Measurements from ENCODE around the gene IVD.

IVD gene

GRCh38 chr15:40424483-40425115 is 19.0 kb downstream of the IVD start:
- Histone ChIP-seq H3K4me1 (ENCODE audit: control insufficient read depth, low read length) (peaks cover 3% of the 10 kb centered on the region; the same call in 1 of the 2 replicates), H3K9me3 (ENCODE audit: control insufficient read depth, insufficient read depth, low read length) (no peaks in the 10 kb centered on the region), H3K4me2 (ENCODE audit: low read length) (no peak overlapping the region), H3F3A (ENCODE audit: control insufficient read depth, insufficient read depth) (no peaks in the 10 kb centered on the region), H3K36me3 (ENCODE audit: control insufficient read depth, low read length) (no peaks in the 10 kb centered on the region), H3K27me3 (ENCODE audit: control insufficient read depth, low read length) (peaks cover 12% of the 10 kb centered on the region), H3K27ac (ENCODE audit: low read depth, low read length) (no peak overlapping the region), H3K9me2 (replicated peaks; ENCODE audit: control insufficient read depth, low read length) (no peaks in the 10 kb centered on the region), H4K20me1 (ENCODE audit: control insufficient read depth, insufficient read depth, low read depth, low read length) (no peaks in the 10 kb centered on the region), H3K79me2 (ENCODE audit: control insufficient read depth, low read length) (no peaks in the 10 kb centered on the region), H3K4me3 (ENCODE audit: low read length) (no peak overlapping the region)
- TF ChIP-seq EZH2phosphoT487 (IDR thresholded peaks at IDR 0.05; ENCODE audit: borderline replicate concordance, low read length), result no peak
- no peak for TF ChIP-seq CTCF (IDR thresholded peaks at IDR 0.05; ENCODE audit: low read depth, low read length, poor library complexity, severe bottlenecking)

- H3K27ac ChIP-seq (ENCODE audit: low read depth, low read length), result no peak overlapping the region
- H3K4me1 ChIP-seq (ENCODE audit: control insufficient read depth, low read length), result peaks cover 3% of the 10 kb centered on the region; the same call in 1 of the 2 replicates
- H3K9me3 ChIP-seq (ENCODE audit: control insufficient read depth, insufficient read depth, low read length), result no peaks in the 10 kb centered on the region
- no peaks in the 10 kb centered on the region for H4K20me1 ChIP-seq (ENCODE audit: control insufficient read depth, insufficient read depth, low read depth, low read length)
- no peak overlapping the region for H3K4me3 ChIP-seq (ENCODE audit: low read length)
- TF ChIP-seq EZH2phosphoT487 (IDR thresholded peaks at IDR 0.05; ENCODE audit: borderline replicate concordance, low read length) (no peak), CTCF (IDR thresholded peaks at IDR 0.05; ENCODE audit: low read depth, low read length, poor library complexity, severe bottlenecking) (no peak)
- H3K36me3 ChIP-seq (ENCODE audit: control insufficient read depth, low read length), result no peaks in the 10 kb centered on the region
- H3K79me2 ChIP-seq (ENCODE audit: control insufficient read depth, low read length), result no peaks in the 10 kb centered on the region
- H3K27me3 ChIP-seq (ENCODE audit: control insufficient read depth, low read length), result peaks cover 16% of the 10 kb centered on the region
- no peak overlapping the region for H3K4me2 ChIP-seq (ENCODE audit: low read length)
- H3K9me2 ChIP-seq (replicated peaks; ENCODE audit: control insufficient read depth, low read length), result no peaks in the 10 kb centered on the region
- H3F3A ChIP-seq (ENCODE audit: control insufficient read depth, insufficient read depth), result no peaks in the 10 kb centered on the region
These were observed 20.1 kb downstream of the IVD start for GRCh38 chr15:40425681-40426080.

- Histone ChIP-seq H3K4me1 (ENCODE audit: control insufficient read depth, low read length) (no peaks in the 10 kb centered on the region), H3K9me3 (ENCODE audit: control insufficient read depth, insufficient read depth, low read length) (no peaks in the 10 kb centered on the region), H3K4me2 (ENCODE audit: low read length) (no peak overlapping the region), H4K20me1 (ENCODE audit: control insufficient read depth, insufficient read depth, low read depth, low read length) (no peaks in the 10 kb centered on the region), H3K27me3 (ENCODE audit: control insufficient read depth, low read length) (peaks cover 15% of the 10 kb centered on the region), H3K4me3 (ENCODE audit: low read length) (no peak overlapping the region), H3K27ac (ENCODE audit: low read depth, low read length) (no peak overlapping the region), H3K79me2 (ENCODE audit: control insufficient read depth, low read length) (no peaks in the 10 kb centered on the region), H3F3A (ENCODE audit: control insufficient read depth, insufficient read depth) (no peaks in the 10 kb centered on the region), H3K36me3 (ENCODE audit: control insufficient read depth, low read length) (no peaks in the 10 kb centered on the region), H3K9me2 (replicated peaks; ENCODE audit: control insufficient read depth, low read length) (no peaks in the 10 kb centered on the region)
- no peak for TF ChIP-seq CTCF (IDR thresholded peaks at IDR 0.05; ENCODE audit: low read depth, low read length, poor library complexity, severe bottlenecking)
- TF ChIP-seq EZH2phosphoT487 (IDR thresholded peaks at IDR 0.05; ENCODE audit: borderline replicate concordance, low read length), result no peak
These were observed 21.6 kb downstream of the IVD start for GRCh38 chr15:40427188-40427587.

Measured in DOHH2 (cell line).